ENCODE measurements around the gene ARID1A.

ARID1A gene

DNA sequence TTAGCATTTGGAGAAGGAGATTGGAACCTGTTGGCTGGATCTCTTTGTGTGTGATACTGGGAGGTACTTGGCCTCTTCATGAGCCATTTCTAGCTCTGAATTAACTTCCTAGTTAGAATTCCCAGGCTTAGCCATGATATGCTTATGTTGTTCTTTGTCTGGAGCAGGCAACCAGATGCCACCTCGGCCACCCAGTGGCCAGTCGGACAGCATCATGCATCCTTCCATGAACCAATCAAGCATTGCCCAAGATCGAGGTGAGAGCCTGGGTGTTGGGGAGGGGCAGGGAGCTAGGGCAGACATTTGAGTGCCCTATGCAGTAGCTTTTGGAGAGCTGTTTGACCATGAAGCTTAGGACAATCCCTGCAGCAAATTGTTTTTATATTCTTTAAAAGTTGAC is 65.4 kb downstream of the ARID1A start:
- peak; percentile 50 for DNase-seq (ENCODE audit: low spot score)

DNA sequence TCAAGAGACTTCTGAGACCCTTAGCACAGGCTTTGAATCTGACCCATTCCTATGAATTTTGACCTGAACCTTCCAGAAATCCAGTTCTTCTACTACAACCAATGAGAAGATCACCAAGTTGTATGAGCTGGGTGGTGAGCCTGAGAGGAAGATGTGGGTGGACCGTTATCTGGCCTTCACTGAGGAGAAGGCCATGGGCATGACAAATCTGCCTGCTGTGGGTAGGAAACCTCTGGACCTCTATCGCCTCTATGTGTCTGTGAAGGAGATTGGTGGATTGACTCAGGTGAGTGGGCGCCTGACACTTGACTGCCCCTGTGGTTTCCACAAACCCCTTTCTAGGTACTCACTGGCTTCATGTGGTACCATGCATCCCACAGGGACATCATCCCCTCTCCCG is 71.9 kb downstream of the ARID1A start:
- DNase-seq (ENCODE audit: low spot score), result no peak

DNA sequence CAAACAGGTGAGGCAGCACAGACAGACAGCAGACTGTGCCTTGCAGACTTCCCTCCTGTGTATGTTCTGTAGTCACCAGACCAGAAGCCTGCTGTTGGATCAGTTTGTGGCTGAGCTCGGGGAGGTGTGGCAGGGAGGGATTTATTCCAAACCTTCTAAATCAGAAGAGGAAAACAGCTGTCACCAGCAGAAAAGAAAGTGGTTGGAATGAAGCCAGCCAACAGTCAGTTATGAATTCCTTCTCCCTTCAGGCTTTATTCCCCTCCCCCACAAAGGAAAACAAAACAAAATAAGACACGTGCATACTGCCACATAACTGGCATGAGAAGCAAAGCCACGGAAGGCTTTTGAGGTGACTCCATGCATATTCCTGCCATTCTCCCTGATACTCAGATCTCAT is 72.9 kb downstream of the ARID1A start:
- no peak for DNase-seq (ENCODE audit: low spot score)

GRCh38 chr1:26771285-26771642 is 75.4 kb downstream of the ARID1A start:
- no peak for DNase-seq (ENCODE audit: low spot score)

DNA sequence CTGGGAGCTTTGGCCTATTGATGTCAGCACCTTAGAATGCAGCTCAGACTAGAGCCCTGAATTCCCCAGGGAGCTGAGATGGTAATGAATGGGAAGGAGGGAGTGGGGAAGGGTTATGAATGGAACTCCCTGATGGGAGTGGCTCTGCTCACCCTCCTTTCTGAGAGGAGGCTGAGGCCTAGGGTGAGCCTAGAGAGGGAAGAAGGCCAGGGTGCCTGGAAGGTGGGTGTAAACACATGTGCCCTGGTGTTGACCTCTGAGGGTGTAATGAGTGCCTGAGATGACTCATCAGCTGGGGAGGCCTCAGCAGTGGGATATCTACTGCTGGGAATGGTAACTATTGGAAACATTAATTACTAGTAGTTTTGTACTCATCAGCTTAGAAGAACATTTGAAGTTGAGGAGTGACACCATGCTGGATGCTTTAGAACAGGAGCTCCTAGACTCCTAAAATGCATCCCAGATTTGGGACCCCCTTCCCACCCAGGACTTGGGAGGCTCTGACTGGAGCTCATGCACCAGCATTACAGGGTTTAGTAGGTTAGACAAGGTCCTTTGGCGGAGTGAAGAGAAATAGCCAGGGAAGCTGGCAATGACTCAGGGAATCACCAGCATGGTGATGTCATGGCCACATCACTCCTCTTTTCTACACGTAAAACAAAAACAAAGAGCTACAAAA is 76.0 kb downstream of the ARID1A start:
- DNase-seq (ENCODE audit: low spot score), result no peak

- no peak for DNase-seq (ENCODE audit: low spot score)
Measured at GRCh38 chr1:26772687-26773086, 76.9 kb downstream of the ARID1A start.

DNA sequence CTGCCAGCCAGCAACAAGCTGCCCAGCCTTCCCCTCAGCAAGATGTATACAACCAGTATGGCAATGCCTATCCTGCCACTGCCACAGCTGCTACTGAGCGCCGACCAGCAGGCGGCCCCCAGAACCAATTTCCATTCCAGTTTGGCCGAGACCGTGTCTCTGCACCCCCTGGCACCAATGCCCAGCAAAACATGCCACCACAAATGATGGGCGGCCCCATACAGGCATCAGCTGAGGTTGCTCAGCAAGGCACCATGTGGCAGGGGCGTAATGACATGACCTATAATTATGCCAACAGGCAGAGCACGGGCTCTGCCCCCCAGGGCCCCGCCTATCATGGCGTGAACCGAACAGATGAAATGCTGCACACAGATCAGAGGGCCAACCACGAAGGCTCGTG is 78.6 kb downstream of the ARID1A start:
- no peak for DNase-seq (ENCODE audit: low spot score)

GRCh38 chr1:26775666-26776065 is 79.9 kb downstream of the ARID1A start:
- no peak for DNase-seq (ENCODE audit: low spot score)

DNA sequence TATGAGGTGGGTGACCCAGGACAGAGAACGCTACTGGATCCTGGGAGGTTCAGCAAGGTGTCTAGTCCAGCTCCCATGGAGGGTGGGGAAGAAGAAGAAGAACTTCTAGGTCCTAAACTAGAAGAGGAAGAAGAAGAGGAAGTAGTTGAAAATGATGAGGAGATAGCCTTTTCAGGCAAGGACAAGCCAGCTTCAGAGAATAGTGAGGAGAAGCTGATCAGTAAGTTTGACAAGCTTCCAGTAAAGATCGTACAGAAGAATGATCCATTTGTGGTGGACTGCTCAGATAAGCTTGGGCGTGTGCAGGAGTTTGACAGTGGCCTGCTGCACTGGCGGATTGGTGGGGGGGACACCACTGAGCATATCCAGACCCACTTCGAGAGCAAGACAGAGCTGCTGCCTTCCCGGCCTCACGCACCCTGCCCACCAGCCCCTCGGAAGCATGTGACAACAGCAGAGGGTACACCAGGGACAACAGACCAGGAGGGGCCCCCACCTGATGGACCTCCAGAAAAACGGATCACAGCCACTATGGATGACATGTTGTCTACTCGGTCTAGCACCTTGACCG is 83.4 kb downstream of the ARID1A start:
- DNase-seq (ENCODE audit: low spot score), result no peak

GRCh38 chr1:26780344-26780957 is 84.6 kb downstream of the ARID1A start:
- DNase-seq (ENCODE audit: low spot score), result no peak

- DNase-seq (ENCODE audit: low spot score), result no peak
Measured at GRCh38 chr1:26781206-26781825, 85.5 kb downstream of the ARID1A start.

DNA sequence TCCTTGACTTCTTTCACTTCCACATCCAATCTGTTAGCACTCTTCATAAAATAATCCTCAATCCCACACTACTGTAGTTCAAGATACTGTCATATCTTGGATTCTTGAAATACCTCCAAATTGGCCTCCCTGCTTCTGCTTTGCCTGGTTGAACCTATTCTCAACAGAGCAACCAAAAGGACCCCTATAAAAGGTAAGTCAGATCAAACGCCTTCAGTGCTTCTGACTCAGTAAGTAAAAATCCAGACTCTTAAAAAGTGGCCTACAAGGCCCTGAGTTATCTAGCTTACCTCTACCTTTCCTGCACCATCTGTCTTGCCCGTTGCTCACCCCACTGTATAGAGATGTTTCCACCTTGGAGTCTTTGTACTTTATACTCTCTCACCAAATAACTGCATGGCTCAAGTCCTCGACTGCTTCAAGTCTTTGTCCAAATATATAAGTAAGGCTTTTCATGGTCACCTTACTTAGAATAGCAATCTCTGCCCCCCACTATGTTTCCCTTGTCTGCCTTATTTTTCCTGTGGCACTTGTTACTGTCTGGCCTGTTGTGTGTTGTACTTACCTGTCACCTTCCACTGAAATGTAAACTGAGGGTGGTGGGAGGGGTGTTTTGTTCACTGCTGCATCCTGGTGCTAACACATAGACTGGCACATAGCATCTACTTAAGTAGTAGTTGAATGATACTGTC is 86.9 kb downstream of the ARID1A start:
- no peak for DNase-seq (ENCODE audit: low spot score)

DNA sequence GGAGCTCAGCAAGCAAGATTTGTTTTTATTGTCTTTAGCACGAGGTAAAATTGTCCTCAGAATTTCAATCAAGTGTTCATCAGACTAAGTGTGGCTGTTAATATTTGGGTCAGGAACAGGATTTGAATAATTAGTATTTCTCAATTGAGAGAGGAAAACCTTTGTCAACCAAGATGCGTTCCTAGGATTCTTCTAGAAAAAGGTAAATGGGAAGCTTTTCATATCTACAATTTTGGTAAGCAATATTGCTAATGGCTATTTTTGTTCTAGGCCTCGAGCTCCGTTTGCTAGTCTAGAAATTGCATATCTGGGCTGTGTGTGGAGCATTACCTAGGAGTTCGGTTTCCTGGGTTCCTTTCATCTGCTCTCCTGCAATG is 87.8 kb downstream of the ARID1A start:
- no peak for DNase-seq (ENCODE audit: low spot score)

DNA sequence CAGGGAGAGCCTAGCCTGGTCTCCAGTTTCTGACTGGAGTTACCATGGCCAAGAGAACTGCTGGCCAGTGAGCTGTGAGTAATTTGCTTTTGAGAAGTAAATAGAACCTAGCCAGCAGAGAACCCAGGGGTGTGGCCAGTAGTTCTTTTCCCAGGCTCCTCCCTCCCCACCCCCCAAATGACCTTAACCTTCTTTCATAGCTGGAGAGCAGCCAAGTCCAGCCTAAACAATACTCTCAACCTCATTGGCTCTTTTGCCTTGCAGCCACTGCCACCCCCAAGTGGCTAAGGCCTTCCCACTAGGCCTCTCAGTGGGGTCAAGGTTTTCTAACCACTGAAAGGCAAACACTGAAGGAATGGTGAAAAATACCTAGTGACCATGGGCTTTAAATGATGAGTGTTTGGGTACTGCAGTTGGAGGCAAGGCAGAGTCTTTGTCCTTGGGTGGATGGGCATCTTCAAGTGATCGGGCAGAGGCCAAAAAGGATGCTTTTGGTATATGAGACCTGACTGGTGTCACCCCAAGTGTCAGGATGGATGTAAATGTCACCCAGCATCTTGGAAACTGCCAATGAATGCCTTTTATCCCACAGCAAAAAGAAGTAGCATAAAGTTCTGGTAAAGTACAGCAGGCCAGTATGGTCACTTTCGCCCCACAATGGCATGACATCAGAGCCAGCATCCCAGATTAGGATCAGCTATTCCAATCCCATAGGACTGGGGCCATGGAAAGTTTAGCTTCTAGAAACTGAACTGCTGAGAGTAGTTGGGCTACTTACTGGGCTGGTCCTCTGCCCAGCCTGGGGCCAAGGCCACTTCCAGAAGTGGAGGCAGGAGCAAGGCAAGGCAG is 88.4 kb downstream of the ARID1A start:
- peak; percentile 75 for DNase-seq (ENCODE audit: low spot score)

DNA sequence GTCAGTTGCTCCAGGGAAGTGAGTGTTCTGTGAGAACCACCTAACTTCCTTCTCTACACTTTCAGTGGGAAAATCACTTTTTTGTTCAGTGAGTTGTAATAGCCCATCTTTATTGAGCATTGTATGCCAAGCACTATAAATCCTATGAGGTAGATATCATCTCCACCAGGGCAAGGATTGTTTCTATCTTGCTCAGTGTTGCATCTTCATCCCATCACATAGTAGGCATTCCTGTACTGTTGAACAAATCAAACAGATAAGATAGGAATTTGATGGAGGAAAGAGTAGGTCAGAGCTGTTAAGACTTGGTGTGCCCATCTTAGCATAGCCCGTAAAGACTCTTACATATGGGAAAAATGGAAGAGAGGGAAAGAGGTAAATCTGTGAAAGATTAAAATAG is 89.1 kb downstream of the ARID1A start:
- no peak for DNase-seq (ENCODE audit: low spot score)

GRCh38 chr1:26785611-26786436 is 90.0 kb downstream of the ARID1A start:
- peak; percentile 80 for DNase-seq (ENCODE audit: low spot score)

- DNase-seq (ENCODE audit: low spot score), result peak; percentile 75
Measured at GRCh38 chr1:26786437-26787380, 90.9 kb downstream of the ARID1A start.

DNA sequence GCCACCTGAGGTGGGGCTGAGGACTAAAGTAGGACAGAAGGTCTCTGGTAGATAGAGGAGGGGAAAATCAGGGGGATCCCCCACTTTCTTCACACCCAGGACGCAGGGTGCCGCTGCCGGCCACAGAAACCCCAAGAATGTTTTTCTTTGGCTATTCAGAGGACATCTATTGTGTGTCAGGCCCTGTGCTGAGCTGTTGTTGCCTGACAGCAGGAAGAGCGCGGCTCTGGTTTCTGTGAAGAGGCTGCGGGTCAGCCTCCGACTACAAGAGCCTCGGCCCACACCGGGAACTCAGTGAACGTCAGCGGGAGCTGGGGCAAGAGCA is 91.5 kb downstream of the ARID1A start:
- no peak for DNase-seq (ENCODE audit: low spot score)

DNA sequence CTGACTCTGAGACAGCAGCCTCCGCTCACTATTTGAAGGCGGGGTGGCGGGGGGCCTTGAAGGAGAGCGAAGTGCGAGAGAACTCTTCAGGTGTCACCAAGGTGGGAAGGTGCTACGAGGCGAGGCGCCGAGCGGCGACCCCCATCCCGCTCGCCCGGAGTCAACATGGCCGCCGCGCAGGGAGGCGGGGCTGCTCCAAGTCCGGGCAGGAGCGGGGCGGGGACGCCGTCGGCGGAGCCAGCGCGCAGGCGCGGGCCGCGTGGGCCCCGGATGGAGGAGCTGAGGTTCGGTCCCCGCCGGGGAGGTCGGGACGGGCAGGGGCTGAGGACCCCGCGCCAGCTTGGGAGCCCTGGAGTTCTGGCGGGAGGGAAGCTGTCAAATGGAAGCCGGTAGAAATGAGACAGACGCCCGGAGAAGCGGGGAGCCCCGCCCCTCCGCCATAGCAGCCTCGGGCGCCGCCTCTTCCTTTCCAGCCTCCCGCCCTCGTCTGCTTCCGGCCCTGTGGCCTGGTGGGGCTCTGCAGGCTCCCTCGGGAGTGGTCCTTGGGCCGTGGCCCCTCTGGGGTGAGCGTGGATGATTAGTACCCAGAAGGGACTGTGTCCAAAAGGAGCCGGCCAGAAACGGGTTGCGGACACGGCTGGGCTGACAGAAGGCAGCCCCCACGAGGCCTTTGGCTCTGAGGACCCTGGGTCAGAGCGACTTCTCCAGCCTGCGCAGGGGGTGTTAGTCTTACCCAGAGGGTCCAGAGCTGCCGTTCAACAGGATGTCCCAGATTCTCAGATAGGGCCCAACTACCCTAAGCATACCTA is 92.1 kb downstream of the ARID1A start, which contains the start of gene PIGV:
Gene PIGV (plus strand): TSS at position 245 of the 809 bp plus-strand sequence. CDS start 2,866 bp downstream, outside the sequence.
- peak; percentile 84 for DNase-seq (ENCODE audit: low spot score)

Measured in pons (tissue), 1 donor.